ENCODE data around the gene AFP. TPM values are rescaled to one million over a fixed set of nuclear protein-coding genes. Genes with fewer than 3 reads are reported as not detected.

The AFP gene
- total RNA-seq, 1 experiment from 2014 or later = not detected

GRCh38 chr4:73481358-73481757, 45.3 kb downstream of the AFP start, which contains the start of gene AFM:
AFM (plus strand) TSS chr4:73481745; CDS start chr4:73481776, 31 bp downstream.
- Histone ChIP-seq H3K4me3 (ENCODE audit: low read depth, low read length, poor library complexity, severe bottlenecking) (no peak within 1 kb of the TSS), H3K4me1 (ENCODE audit: insufficient read depth, low read length, poor library complexity, severe bottlenecking) (no peaks in the 10 kb centered on the region), H3K27ac (ENCODE audit: low read depth, low read length, poor library complexity, severe bottlenecking) (no peak within 1 kb of the TSS), H3K27me3 (replicated peaks; ENCODE audit: insufficient read depth, low read depth, low read length, poor library complexity) (no peaks in the 10 kb centered on the region), H3K9me3 (ENCODE audit: low read depth, low read length, poor library complexity, severe bottlenecking) (no peaks in the 10 kb centered on the region), H3K36me3 (ENCODE audit: insufficient read depth, low read length, poor library complexity, severe bottlenecking) (no peaks in the 10 kb centered on the region)
- no peak for TF ChIP-seq EZH2 (IDR thresholded peaks at IDR 0.05; ENCODE audit: borderline replicate concordance, low read depth, low read length, poor library complexity, severe bottlenecking)
- TF ChIP-seq, protein P1, sequence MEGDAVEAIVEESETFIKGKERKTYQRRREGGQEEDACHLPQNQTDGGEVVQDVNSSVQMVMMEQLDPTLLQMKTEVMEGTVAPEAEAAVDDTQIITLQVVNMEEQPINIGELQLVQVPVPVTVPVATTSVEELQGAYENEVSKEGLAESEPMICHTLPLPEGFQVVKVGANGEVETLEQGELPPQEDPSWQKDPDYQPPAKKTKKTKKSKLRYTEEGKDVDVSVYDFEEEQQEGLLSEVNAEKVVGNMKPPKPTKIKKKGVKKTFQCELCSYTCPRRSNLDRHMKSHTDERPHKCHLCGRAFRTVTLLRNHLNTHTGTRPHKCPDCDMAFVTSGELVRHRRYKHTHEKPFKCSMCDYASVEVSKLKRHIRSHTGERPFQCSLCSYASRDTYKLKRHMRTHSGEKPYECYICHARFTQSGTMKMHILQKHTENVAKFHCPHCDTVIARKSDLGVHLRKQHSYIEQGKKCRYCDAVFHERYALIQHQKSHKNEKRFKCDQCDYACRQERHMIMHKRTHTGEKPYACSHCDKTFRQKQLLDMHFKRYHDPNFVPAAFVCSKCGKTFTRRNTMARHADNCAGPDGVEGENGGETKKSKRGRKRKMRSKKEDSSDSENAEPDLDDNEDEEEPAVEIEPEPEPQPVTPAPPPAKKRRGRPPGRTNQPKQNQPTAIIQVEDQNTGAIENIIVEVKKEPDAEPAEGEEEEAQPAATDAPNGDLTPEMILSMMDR (conservative IDR thresholded peaks at IDR 0.05; ENCODE audit: low read depth, low read length) = no peak
- intact Hi-C loops (cut with micrococcal nuclease; ENCODE audit: unreplicated experiment) = no loop called here
- no peak for DNase-seq (ENCODE audit: low spot score)
- no TSS peak for BruUV-seq (replicated peaks)
- POLR2A ChIA-PET (ENCODE audit: low non-redundant PET) = no interaction called here
- CTCF ChIA-PET = no interaction called here

GRCh38 chr4:73485085-73485484, 49.1 kb downstream of the AFP start:
- Histone ChIP-seq H3K4me3 (ENCODE audit: low read depth, low read length, poor library complexity, severe bottlenecking) (no peak overlapping the region), H3K9me3 (ENCODE audit: low read depth, low read length, poor library complexity, severe bottlenecking) (no peaks in the 10 kb centered on the region), H3K36me3 (ENCODE audit: insufficient read depth, low read length, poor library complexity, severe bottlenecking) (no peaks in the 10 kb centered on the region), H3K27ac (ENCODE audit: low read depth, low read length, poor library complexity, severe bottlenecking) (no peak overlapping the region), H3K27me3 (replicated peaks; ENCODE audit: insufficient read depth, low read depth, low read length, poor library complexity) (no peaks in the 10 kb centered on the region), H3K4me1 (ENCODE audit: insufficient read depth, low read length, poor library complexity, severe bottlenecking) (no peaks in the 10 kb centered on the region)
- DNase-seq (ENCODE audit: low spot score) = no peak
- intact Hi-C loops (cut with micrococcal nuclease; ENCODE audit: unreplicated experiment) = no loop called here
- ChIA-PET CTCF (no interaction called here), POLR2A (ENCODE audit: low non-redundant PET) (no interaction called here)
- TF ChIP-seq, protein P1 (conservative IDR thresholded peaks at IDR 0.05; ENCODE audit: low read depth, low read length) = no peak
- no peak for TF ChIP-seq EZH2 (IDR thresholded peaks at IDR 0.05; ENCODE audit: borderline replicate concordance, low read depth, low read length, poor library complexity, severe bottlenecking)
- no TSS peak for BruUV-seq (replicated peaks)

GRCh38 chr4:73485596-73485995, 49.6 kb downstream of the AFP start:
- no peak for DNase-seq (ENCODE audit: low spot score)
- POLR2A ChIA-PET (ENCODE audit: low non-redundant PET) = no interaction called here
- H3K36me3 ChIP-seq (ENCODE audit: insufficient read depth, low read length, poor library complexity, severe bottlenecking) = no peaks in the 10 kb centered on the region
- H3K9me3 ChIP-seq (ENCODE audit: low read depth, low read length, poor library complexity, severe bottlenecking) = no peaks in the 10 kb centered on the region
- H3K27ac ChIP-seq (ENCODE audit: low read depth, low read length, poor library complexity, severe bottlenecking) = no peak overlapping the region
- no peaks in the 10 kb centered on the region for H3K4me1 ChIP-seq (ENCODE audit: insufficient read depth, low read length, poor library complexity, severe bottlenecking)
- intact Hi-C loops (cut with micrococcal nuclease; ENCODE audit: unreplicated experiment) = no loop called here
- CTCF ChIA-PET = no interaction called here
- BruUV-seq (replicated peaks) = no TSS peak
- H3K4me3 ChIP-seq (ENCODE audit: low read depth, low read length, poor library complexity, severe bottlenecking) = no peak overlapping the region
- H3K27me3 ChIP-seq (replicated peaks; ENCODE audit: insufficient read depth, low read depth, low read length, poor library complexity) = no peaks in the 10 kb centered on the region
- TF ChIP-seq, protein P1 (conservative IDR thresholded peaks at IDR 0.05; ENCODE audit: low read depth, low read length) = no peak
- no peak for TF ChIP-seq EZH2 (IDR thresholded peaks at IDR 0.05; ENCODE audit: borderline replicate concordance, low read depth, low read length, poor library complexity, severe bottlenecking)

All from A673 (cell line).